ENCODE measurements around the gene EEPD1.

EEPD1 gene

DNA sequence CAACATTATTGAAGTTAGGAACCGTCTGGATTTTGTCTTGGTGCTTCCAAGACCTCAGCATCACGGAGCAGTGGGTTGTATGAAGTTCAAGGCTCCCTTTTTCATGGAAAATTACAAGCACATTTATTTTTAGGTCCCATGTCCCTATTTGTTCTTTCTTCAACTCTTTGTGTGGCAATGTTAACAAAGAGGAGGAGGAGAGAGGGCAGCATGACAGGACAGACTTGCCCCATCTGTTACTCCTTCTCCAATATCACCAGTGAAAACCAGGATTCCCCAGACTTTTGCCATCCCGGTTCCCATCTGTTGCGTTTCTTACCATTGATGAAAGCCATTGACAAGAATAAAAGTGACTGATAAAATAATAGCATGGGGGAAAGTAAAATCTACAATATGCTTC lies 28.6 kb downstream of the EEPD1 start:
- no peak for DNase-seq
- H3K27me3 ChIP-seq (ENCODE audit: insufficient read depth, low read depth, severe bottlenecking) = no peaks in the 10 kb centered on the region
- H3K9me3 ChIP-seq (ENCODE audit: severe bottlenecking) = no peaks in the 10 kb centered on the region
- no peak overlapping the region for H3K27ac ChIP-seq
- no peak overlapping the region for H3K4me3 ChIP-seq (ENCODE audit: low read depth, low read length)
- no peak for TF ChIP-seq CTCF (IDR thresholded peaks at IDR 0.05; ENCODE audit: low read depth, low read length)
- no peaks in the 10 kb centered on the region for H3K36me3 ChIP-seq

GRCh38 chr7:36182854-36183604 lies 30.0 kb downstream of the EEPD1 start:
- no peak for DNase-seq
- Histone ChIP-seq H3K27me3 (ENCODE audit: insufficient read depth, low read depth, severe bottlenecking) (no peaks in the 10 kb centered on the region), H3K27ac (no peak overlapping the region), H3K4me3 (ENCODE audit: low read depth, low read length) (no peak overlapping the region), H3K9me3 (ENCODE audit: severe bottlenecking) (no peaks in the 10 kb centered on the region), H3K36me3 (no peaks in the 10 kb centered on the region)
- no peak for TF ChIP-seq CTCF (IDR thresholded peaks at IDR 0.05; ENCODE audit: low read depth, low read length)

- Histone ChIP-seq H3K4me3 (ENCODE audit: low read depth, low read length) (no peak overlapping the region), H3K36me3 (no peaks in the 10 kb centered on the region), H3K9me3 (ENCODE audit: severe bottlenecking) (no peaks in the 10 kb centered on the region), H3K27me3 (ENCODE audit: insufficient read depth, low read depth, severe bottlenecking) (no peaks in the 10 kb centered on the region), H3K27ac (no peak overlapping the region)
- no peak for DNase-seq
- TF ChIP-seq CTCF (IDR thresholded peaks at IDR 0.05; ENCODE audit: low read depth, low read length) = no peak
These were observed 32.0 kb downstream of the EEPD1 start for GRCh38 chr7:36185092-36185491.

DNA sequence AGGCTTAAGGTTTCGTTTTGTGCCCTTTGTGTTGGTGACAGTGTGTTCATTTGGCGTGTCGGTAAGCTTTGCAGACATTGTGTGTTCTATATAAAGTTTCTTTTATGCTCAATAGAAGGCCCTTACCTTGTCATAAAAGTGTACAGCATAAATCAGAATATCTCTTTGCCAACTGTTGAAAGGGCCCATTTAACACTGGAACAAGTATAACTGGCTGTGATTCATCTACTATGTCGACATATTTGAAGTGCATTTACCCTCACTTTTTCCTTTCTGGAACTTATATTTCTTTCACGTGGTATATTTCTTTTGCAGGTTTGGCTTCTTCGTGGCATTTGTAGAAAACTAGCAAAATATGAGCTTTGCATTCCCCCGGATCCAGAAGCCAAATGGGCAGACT lies 32.7 kb downstream of the EEPD1 start:
- no peak for TF ChIP-seq CTCF (IDR thresholded peaks at IDR 0.05; ENCODE audit: low read depth, low read length)
- DNase-seq = no peak
- Histone ChIP-seq H3K9me3 (ENCODE audit: severe bottlenecking) (no peaks in the 10 kb centered on the region), H3K27ac (no peak overlapping the region), H3K27me3 (ENCODE audit: insufficient read depth, low read depth, severe bottlenecking) (no peaks in the 10 kb centered on the region), H3K4me3 (ENCODE audit: low read depth, low read length) (no peak overlapping the region), H3K36me3 (no peaks in the 10 kb centered on the region)

DNA sequence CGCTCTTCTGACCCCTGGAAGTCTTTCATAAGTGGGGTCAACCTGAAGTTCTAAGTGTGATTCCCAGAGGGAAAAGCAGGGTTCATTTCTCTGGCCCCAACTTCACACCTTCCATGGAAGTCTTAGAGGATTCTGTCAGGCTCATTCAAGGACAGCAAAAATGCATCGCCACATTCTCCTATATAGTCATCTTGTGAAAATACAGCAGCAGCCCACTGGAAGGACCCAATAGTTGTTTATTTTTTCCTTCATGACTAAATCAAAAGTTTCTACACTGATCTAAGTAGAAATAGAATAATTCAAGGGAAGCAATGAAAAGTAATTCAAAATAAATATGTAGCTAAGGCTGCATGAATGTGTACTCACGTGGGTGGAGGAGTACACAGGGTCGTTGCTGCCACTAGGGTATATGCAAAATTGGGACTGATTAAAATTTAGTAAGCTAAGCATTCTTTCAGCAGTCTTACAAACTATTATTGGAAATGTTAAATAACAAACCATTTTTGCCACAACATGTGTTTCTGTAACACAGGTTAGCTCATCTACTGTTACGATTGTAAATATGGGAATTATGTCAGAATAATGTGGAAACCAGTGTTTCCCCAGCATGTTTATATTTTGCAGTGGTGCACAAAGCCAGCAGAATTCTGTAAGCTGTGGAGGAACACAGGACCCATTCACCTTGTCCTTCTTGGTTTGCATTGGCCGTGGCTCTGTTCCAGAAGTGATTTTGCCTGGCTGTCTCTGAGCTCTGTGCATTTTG lies 33.5 kb downstream of the EEPD1 start:
- H3K4me3 ChIP-seq (ENCODE audit: low read depth, low read length) = no peak overlapping the region
- DNase-seq = no peak
- no peak overlapping the region for H3K27ac ChIP-seq
- H3K36me3 ChIP-seq = no peaks in the 10 kb centered on the region
- TF ChIP-seq CTCF (IDR thresholded peaks at IDR 0.05; ENCODE audit: low read depth, low read length) = no peak
- no peaks in the 10 kb centered on the region for H3K9me3 ChIP-seq (ENCODE audit: severe bottlenecking)
- no peaks in the 10 kb centered on the region for H3K27me3 ChIP-seq (ENCODE audit: insufficient read depth, low read depth, severe bottlenecking)
